HAP-1 (cell line): ENCODE data around the gene SPATA31C1.
"Not testable (repeated sequence)": the region's sequence is repeated elsewhere in the genome, so short reads cannot be mapped to it uniquely, and the experiment has no call there.

Experiments used
- DNase-seq, 2 experiments: peaks; one replicate each; pipeline ENCODE4 v3.0.0-alpha.2; 2016 to 2020; ENCODE audit warnings: low spot score in 2 of 2
- H3K27me3 ChIP-seq: fragments of 250-450 bp; sonication (Bioruptor Pico); 2 replicates; pipeline ENCODE4 v1.5.1; 2020; ENCODE audit warnings: low read depth, mild to moderate bottlenecking, moderate library complexity
- H3K36me3 ChIP-seq: fragments of 250-450 bp; sonication (Bioruptor Pico); replicated peaks from 2 replicates; pipeline ENCODE4 v1.5.1; 2020; ENCODE audit warnings: mild to moderate bottlenecking
- H3K4me1 ChIP-seq: fragments of 250-450 bp; sonication (Bioruptor Pico); 2 replicates; pipeline ENCODE4 v1.5.1; 2020; ENCODE audit warnings: mild to moderate bottlenecking
- H3K4me3 ChIP-seq: fragments of 250-450 bp; sonication (Bioruptor Pico); 2 replicates; pipeline ENCODE4 v1.5.1; 2020; ENCODE audit warnings: mild to moderate bottlenecking, moderate library complexity
- H3K9me3 ChIP-seq: fragments of 250-450 bp; sonication (Bioruptor Pico); 2 replicates; pipeline ENCODE4 v1.5.1; 2020; ENCODE audit warnings: mild to moderate bottlenecking, moderate library complexity
- in situ Hi-C: fragments of 300-500 bp; cut with MboI; formaldehyde crosslinking; loops from 3 replicates; pipeline ENCODE4 v1.14.3; 2020; ENCODE audit warnings: low sequenced_read_pairs, inconsistent platforms, mixed read lengths

Gene SPATA31C1

GRCh38 chr9:87917662-87918061, at the start of gene SPATA31C1:
SPATA31C1 (plus strand) TSS chr9:87917962.
- H3K4me3 ChIP-seq, H3K4me1 ChIP-seq, H3K9me3 ChIP-seq, H3K27me3 ChIP-seq, DNase-seq, in situ Hi-C loops, H3K36me3 ChIP-seq: not testable (repeated sequence)

- 0 out of 2 replicates have a peak, but pooled peaks cover 5% of the 10 kb centered on the region for H3K27me3 ChIP-seq
- no peaks in the 10 kb centered on the region for H3K36me3 ChIP-seq
- in situ Hi-C loops = no loop called here
- H3K9me3 ChIP-seq = no peaks in the 10 kb centered on the region
- H3K4me3 ChIP-seq = no peak overlapping the region
- no peak for DNase-seq
- no peaks in the 10 kb centered on the region for H3K4me1 ChIP-seq
Observed at GRCh38 chr9:87868175-87868574, 49.6 kb upstream of the SPATA31C1 start.

GRCh38 chr9:87868635-87869034, 49.1 kb upstream of the SPATA31C1 start:
- 0 out of 2 replicates have a peak, but pooled peaks cover 5% of the 10 kb centered on the region for H3K27me3 ChIP-seq
- in situ Hi-C loops = no loop called here
- DNase-seq = no peak
- H3K4me3 ChIP-seq = no peak overlapping the region
- H3K4me1 ChIP-seq = no peaks in the 10 kb centered on the region
- H3K36me3 ChIP-seq = no peaks in the 10 kb centered on the region
- no peaks in the 10 kb centered on the region for H3K9me3 ChIP-seq

- DNase-seq = no peak
- Histone ChIP-seq H3K9me3 (no peaks in the 10 kb centered on the region), H3K36me3 (no peaks in the 10 kb centered on the region), H3K4me3 (no peak overlapping the region), H3K27me3 (0 out of 2 replicates have a peak, but pooled peaks cover 5% of the 10 kb centered on the region), H3K4me1 (no peaks in the 10 kb centered on the region)
- in situ Hi-C loops = no loop called here
Observed at GRCh38 chr9:87869082-87869481, 48.7 kb upstream of the SPATA31C1 start.

- in situ Hi-C loops = no loop called here
- DNase-seq = no peak
- no peak overlapping the region for H3K4me3 ChIP-seq
- no peaks in the 10 kb centered on the region for H3K27me3 ChIP-seq
- H3K4me1 ChIP-seq = no peaks in the 10 kb centered on the region
- no peaks in the 10 kb centered on the region for H3K9me3 ChIP-seq
- H3K36me3 ChIP-seq = no peaks in the 10 kb centered on the region
Observed at GRCh38 chr9:87871425-87872078, 46.2 kb upstream of the SPATA31C1 start.

GRCh38 chr9:87872079-87872624, 45.6 kb upstream of the SPATA31C1 start:
- H3K9me3 ChIP-seq = no peaks in the 10 kb centered on the region; the same call in 1 of the 2 replicates
- H3K4me1 ChIP-seq = no peaks in the 10 kb centered on the region
- H3K36me3 ChIP-seq = no peaks in the 10 kb centered on the region
- DNase-seq = no peak
- no peak overlapping the region for H3K4me3 ChIP-seq
- H3K27me3 ChIP-seq = no peaks in the 10 kb centered on the region
- in situ Hi-C loops = no loop called here

GRCh38 chr9:87873607-87874303, 44.0 kb upstream of the SPATA31C1 start:
- no peak overlapping the region for H3K4me3 ChIP-seq
- H3K9me3 ChIP-seq = no peaks in the 10 kb centered on the region; the same call in 1 of the 2 replicates
- in situ Hi-C loops = no loop called here
- H3K4me1 ChIP-seq = no peaks in the 10 kb centered on the region
- no peaks in the 10 kb centered on the region for H3K36me3 ChIP-seq
- no peaks in the 10 kb centered on the region for H3K27me3 ChIP-seq
- DNase-seq = no peak

GRCh38 chr9:87874304-87874623, 43.5 kb upstream of the SPATA31C1 start:
- in situ Hi-C loops = no loop called here
- DNase-seq = no peak
- Histone ChIP-seq H3K4me3 (no peak overlapping the region), H3K27me3 (no peaks in the 10 kb centered on the region), H3K36me3 (no peaks in the 10 kb centered on the region), H3K9me3 (no peaks in the 10 kb centered on the region; the same call in 1 of the 2 replicates), H3K4me1 (no peaks in the 10 kb centered on the region)

- no peaks in the 10 kb centered on the region for H3K36me3 ChIP-seq
- H3K9me3 ChIP-seq = no peaks in the 10 kb centered on the region; the same call in 1 of the 2 replicates
- no peak for DNase-seq
- in situ Hi-C loops = no loop called here
- H3K4me1 ChIP-seq = no peaks in the 10 kb centered on the region
- H3K4me3 ChIP-seq = no peak overlapping the region
- H3K27me3 ChIP-seq = no peaks in the 10 kb centered on the region
Observed at GRCh38 chr9:87875060-87875459, 42.7 kb upstream of the SPATA31C1 start.

GRCh38 chr9:87875831-87876545, 41.8 kb upstream of the SPATA31C1 start:
- Histone ChIP-seq H3K4me3 (no peak overlapping the region), H3K27me3 (no peaks in the 10 kb centered on the region), H3K4me1 (no peaks in the 10 kb centered on the region), H3K9me3 (no peaks in the 10 kb centered on the region; the same call in 1 of the 2 replicates), H3K36me3 (no peaks in the 10 kb centered on the region)
- in situ Hi-C loops = no loop called here
- no peak for DNase-seq

- H3K4me1 ChIP-seq = no peaks in the 10 kb centered on the region
- no peak overlapping the region for H3K4me3 ChIP-seq
- no peaks in the 10 kb centered on the region for H3K27me3 ChIP-seq
- H3K9me3 ChIP-seq = no peaks in the 10 kb centered on the region; the same call in 1 of the 2 replicates
- no peaks in the 10 kb centered on the region for H3K36me3 ChIP-seq
- in situ Hi-C loops = no loop called here
- no peak for DNase-seq
Observed at GRCh38 chr9:87876708-87877107, 41.1 kb upstream of the SPATA31C1 start.

GRCh38 chr9:87878989-87879511, 38.7 kb upstream of the SPATA31C1 start:
- H3K4me3 ChIP-seq = no peak overlapping the region
- in situ Hi-C loops = no loop called here
- H3K36me3 ChIP-seq = no peaks in the 10 kb centered on the region
- H3K9me3 ChIP-seq = no peaks in the 10 kb centered on the region; the same call in 1 of the 2 replicates
- DNase-seq = peak in 1 of 2 experiments; percentile 65
- no peaks in the 10 kb centered on the region for H3K27me3 ChIP-seq
- no peaks in the 10 kb centered on the region for H3K4me1 ChIP-seq

- H3K36me3 ChIP-seq = no peaks in the 10 kb centered on the region
- H3K9me3 ChIP-seq = no peaks in the 10 kb centered on the region; the same call in 1 of the 2 replicates
- in situ Hi-C loops = no loop called here
- no peaks in the 10 kb centered on the region for H3K4me1 ChIP-seq
- no peaks in the 10 kb centered on the region for H3K27me3 ChIP-seq
- no peak overlapping the region for H3K4me3 ChIP-seq
- no peak for DNase-seq
Observed at GRCh38 chr9:87880116-87880515, 37.6 kb upstream of the SPATA31C1 start.
